HG02943 (cell line): ENCODE results near the gene ZNF488.

ENCODE experiments used
- ATAC-seq: cut with Tn5 transposase; IDR thresholded peaks from one replicate; pipeline ENCODE4 v1.9.1; 2021; ENCODE audit warnings: mild to moderate bottlenecking, low read depth, moderate library complexity; ENCODE audit not compliant: unreplicated experiment

The ZNF488 gene

GRCh38 chr10:47410862-47411261 lies 26.8 kb upstream of the ZNF488 start:
- no peak for ATAC-seq

DNA sequence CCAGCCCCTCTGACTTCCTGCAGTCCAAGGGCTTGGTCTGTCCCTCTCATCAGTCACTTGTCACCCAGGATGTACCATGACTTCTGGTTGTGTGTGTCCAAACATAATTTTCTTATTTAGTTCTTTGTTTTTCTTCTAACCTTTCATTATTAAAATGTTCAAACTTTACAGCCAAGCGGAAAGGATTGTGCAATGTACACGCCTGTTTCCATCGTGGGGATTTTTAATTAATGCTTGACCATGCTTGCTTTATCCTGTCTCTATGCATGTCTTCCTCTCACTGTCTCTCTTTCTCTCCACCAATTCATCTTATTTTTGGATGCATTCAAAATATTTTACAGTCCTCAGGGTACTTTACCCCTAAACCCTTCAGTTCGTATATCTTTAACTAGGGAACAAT lies 26.2 kb upstream of the ZNF488 start:
- ATAC-seq = no peak

GRCh38 chr10:47409866-47410256 lies 25.8 kb upstream of the ZNF488 start:
- no peak for ATAC-seq

- ATAC-seq = no peak
These were observed 25.2 kb upstream of the ZNF488 start for GRCh38 chr10:47409171-47409865.

GRCh38 chr10:47408606-47409005 lies 24.5 kb upstream of the ZNF488 start:
- no peak for ATAC-seq

DNA sequence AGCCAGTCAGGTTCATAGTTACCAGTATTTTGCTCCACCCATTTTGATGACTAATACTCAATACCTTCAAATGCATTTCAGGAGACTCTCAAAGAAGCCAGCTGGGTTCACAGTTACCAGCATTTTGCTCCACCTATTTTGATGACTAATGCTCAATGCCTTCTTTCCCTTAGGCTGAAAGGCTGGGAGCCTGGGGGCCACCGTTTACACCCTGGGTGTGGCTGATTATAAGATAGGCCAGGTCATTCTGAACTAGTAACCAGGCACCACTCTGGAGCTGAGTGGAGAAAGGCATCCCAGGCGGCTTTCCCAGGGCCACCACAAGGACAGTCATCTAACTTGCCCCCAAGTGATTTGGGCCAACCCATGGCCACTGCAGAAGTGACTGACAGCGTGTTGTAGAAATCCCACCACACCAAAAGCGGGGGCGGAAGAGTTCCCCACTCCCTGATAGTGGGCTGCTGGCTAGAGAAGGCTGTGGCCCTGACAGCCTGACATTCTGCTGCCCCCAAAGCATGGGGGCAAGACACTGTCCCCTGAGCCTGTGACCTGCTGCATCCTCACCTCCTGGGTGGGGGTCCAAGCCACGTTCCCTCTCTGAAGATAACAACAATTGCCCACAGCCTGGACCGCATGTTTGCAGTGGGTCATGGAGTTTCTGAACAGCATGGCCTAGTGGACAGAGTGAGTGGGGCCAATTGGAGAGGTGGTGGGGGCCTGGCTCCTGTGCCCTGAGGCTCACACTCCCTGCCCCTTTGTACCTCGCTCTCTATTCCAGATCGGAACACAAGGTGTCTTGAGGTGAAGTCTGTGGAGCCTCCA lies 23.0 kb upstream of the ZNF488 start:
- ATAC-seq = no peak

DNA sequence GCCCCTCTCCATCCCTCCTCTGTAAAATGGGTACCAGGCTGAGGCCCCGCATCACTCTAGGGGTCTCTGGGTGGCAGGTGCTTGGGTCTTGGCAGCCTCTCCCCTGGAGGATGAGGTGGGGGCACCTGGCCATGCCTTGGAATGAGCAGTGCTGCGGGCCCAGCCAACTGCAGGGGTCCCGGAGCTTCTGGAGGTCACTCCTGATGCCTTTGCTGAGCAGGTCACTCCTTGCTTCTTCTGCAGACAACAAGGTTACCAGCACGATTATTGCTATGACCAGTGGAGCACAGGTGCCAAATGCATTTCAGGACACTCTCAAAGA lies 22.4 kb upstream of the ZNF488 start:
- ATAC-seq = no peak

- no peak for ATAC-seq
These were observed 21.9 kb upstream of the ZNF488 start for GRCh38 chr10:47405857-47406547.

- ATAC-seq = no peak
These were observed 20.8 kb upstream of the ZNF488 start for GRCh38 chr10:47404937-47405336.

GRCh38 chr10:47404446-47404845 lies 20.4 kb upstream of the ZNF488 start:
- no peak for ATAC-seq

GRCh38 chr10:47403446-47404318 lies 19.6 kb upstream of the ZNF488 start:
- no peak for ATAC-seq

DNA sequence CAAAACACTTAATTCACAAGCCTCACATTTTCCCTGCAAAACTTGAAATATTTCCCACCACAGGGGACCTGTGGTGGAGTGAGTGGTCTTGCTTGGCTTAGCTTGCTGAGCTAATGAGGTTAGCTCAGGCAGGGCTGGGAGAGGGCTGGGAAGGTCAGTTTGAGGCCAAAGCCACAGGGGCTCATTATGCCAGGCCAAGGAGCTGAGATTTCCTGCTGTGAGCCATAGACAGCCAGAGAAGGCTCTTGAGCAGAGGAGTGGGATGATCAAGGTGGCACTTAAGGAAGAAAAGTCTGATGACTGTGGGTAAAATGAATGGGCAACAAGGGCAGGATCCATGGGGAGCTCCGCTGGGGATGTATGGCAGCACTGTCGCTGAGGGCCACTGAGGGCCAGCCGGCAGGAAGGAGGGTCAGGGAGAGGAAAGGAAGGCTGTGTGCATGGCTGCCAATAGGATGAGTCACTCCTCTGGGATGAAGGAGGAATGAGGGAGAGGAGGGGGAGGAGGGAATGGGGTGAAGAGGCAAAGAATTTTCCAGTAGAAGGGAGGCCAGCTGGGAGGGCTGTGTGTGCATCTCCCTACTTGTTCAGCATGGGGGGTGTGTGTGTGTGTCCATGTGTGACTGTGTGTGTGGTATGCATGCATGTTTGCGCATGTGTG lies 18.7 kb upstream of the ZNF488 start:
- ATAC-seq = no peak

DNA sequence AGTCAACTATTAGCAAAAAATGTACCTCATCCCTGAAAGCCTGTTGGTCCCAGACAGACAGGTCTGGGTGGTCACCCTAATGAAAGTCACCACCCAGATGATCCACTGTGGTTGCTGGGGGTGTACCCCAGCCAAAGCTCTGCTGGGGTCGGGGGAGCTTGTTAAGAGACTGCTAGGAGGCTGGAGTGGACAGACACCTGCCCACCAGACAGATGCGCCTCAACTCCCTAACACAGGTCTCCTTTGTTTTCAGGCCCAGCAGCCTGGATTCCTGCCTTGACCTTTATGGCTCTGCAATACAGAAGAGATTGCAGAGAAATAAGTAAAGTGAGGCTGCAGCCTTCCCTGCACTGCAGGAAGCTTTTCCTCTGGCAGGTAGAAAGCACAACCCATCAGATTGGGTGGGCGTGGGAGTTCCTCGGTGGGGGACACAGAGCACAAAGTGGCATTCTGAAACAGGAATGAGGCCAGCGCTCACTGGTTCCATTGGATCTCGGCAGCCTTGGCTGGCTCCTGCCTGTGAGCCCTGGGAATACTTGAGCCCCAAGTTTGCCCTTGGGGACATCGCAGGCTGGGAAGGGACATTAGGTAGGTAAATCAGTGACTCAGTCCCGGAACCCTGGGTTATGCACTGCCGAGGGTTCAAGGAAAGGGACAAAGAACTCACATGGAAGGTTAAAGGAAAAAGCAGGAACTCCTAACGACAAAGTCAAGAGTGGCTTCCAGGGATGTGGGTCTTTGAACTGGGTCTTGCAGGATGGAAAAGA lies 18.0 kb upstream of the ZNF488 start:
- no peak for ATAC-seq

DNA sequence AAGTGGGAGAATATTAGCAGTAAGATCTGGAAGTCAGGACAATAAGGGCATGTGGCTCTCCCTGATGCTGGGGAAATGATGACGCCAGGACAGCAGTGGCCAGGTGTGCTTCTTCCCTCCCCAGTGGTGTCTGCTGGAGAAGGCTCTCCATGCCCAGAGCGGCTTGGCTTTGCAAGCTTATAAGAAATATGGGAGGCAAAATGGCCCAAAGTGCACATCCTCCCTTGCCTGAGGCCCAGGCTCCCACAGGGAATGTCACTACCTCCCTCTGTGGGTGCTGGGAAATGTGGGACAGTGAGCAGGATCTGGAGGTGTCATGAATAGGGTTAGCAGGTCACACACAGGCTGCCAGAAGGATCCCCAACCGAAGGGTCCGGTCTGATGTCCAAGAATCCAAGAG lies 17.1 kb upstream of the ZNF488 start:
- no peak for ATAC-seq

- ATAC-seq = no peak
These were observed 16.7 kb upstream of the ZNF488 start for GRCh38 chr10:47400786-47401185.

- ATAC-seq = no peak
These were observed 16.2 kb upstream of the ZNF488 start for GRCh38 chr10:47400251-47400650.

DNA sequence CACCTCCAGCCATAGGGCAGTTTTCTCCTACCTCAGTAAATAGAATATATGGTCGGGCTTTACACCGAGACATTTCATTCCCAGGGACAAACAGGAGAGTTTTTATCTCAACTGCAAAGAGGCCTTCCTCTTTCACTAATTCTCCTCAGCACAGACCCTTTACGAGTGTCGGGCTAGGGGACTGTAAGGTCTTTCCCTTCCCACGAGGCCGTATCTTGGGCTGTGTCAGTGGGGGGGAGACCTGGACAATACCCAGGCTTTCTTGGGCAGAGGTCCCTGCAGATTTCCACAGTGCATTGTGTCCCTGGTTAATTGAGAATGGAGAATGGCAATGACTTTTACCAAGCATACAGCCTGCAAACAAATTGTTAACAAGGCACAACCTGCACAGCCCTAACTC lies 13.2 kb upstream of the ZNF488 start:
- ATAC-seq = no peak

DNA sequence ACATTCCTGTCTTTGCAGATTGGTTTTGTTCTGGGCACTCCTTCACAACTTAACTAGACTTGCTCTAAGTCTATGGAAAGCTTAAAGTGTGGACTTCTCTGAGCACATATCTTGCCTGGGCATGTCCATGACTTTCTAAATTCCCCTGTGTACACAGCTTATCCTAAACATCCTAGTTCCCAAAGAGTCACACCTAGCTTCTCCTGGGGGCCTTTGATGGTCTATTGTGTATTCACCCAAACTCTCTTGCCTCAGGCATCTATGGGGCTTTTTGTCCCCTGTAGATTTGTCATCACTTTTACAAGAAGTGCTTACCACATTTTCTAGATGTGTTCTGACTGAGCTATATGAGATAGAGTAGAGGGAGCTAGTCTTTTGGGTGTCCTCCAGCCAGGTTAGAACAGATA lies 12.2 kb upstream of the ZNF488 start:
- no peak for ATAC-seq

DNA sequence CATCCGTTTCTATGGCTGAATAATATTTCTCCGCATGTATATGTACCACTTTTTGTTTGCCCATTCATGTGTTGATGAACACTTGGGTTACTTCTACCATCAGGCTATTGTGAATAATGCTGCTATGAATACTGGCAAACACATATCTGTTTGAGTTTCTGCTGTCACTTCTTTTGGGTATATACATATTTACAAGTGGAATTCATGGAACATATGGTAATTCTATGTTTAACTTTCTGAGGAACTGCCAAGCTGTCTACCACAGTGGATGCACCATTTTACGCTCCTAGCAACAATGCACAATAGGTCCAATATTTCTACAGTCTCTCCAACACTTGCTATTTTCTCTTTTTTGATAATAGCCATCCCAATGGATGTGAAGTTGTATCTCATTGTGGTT lies 5.5 kb upstream of the ZNF488 start:
- ATAC-seq = no peak
